Lung (tissue), 12 donors: ENCODE measurements around the gene ADI1. TPM values are rescaled to one million over a fixed set of nuclear protein-coding genes. Genes with fewer than 3 reads are reported as not detected.

Source experiments
- ATAC-seq: fragments of 200-7000 bp; cut with Tn5 transposase; one replicate; pipeline ENCODE4 v1.9.1; 2020; ENCODE audit warnings: moderate number of reproducible peaks; ENCODE audit not compliant: insufficient read depth, low FRiP score
- DNase-seq, 3 donors: peaks; one replicate each; pipeline ENCODE4 v3.0.0-alpha.2; 2013 to 2017
- H3K27ac ChIP-seq, 2 donors: one replicate each; pipeline ENCODE4 v1.5.1; 2013; ENCODE audit warnings: mild to moderate bottlenecking in 2 of 2, moderate library complexity in 2 of 2, control low read depth in 1 of 2, inconsistent platforms in 1 of 2, low read depth in 1 of 2, low read length in 1 of 2
- H3K27me3 ChIP-seq, 3 donors: one replicate each; pipeline ENCODE4 v1.5.1; 2013; ENCODE audit warnings: low read length in 2 of 3; ENCODE audit not compliant: control insufficient read depth in 3 of 3, insufficient read depth in 3 of 3
- H3K36me3 ChIP-seq, 4 donors: one replicate each; pipeline ENCODE4 v1.5.1; 2013; ENCODE audit warnings: low read length in 4 of 4, mild to moderate bottlenecking in 1 of 4, moderate library complexity in 1 of 4; ENCODE audit not compliant: control insufficient read depth in 4 of 4, insufficient read depth in 4 of 4
- H3K4me1 ChIP-seq, 5 donors: one replicate each; pipeline ENCODE4 v1.5.1; 2013; ENCODE audit warnings: low read length in 5 of 5, mild to moderate bottlenecking in 2 of 5, moderate library complexity in 1 of 5; ENCODE audit not compliant: control insufficient read depth in 5 of 5, insufficient read depth in 5 of 5
- H3K4me3 ChIP-seq: one replicate; pipeline ENCODE4 v1.5.1; 2013; ENCODE audit warnings: mild to moderate bottlenecking, control low read depth, moderate library complexity
- H3K9ac ChIP-seq, 2 donors: one replicate each; pipeline ENCODE4 v1.5.1; 2013; ENCODE audit warnings: low read length in 2 of 2, control low read depth in 1 of 2; ENCODE audit not compliant: insufficient read depth in 1 of 2
- H3K9me3 ChIP-seq, 4 donors: one replicate each; pipeline ENCODE4 v1.5.1; 2013; ENCODE audit warnings: low read length in 3 of 4, mild to moderate bottlenecking in 1 of 4, moderate library complexity in 1 of 4; ENCODE audit not compliant: control insufficient read depth in 4 of 4, insufficient read depth in 3 of 4
- WGBS, 2 donors: extraction: QIAGEN DNeasy Blood & Tissue Kit; methylation state at CpG; one replicate each; pipeline ENCODE4 v1.1.7; 2013; 5-methylcytosine and 5-hydroxymethylcytosine counted together
- polyA plus RNA-seq, 2 donors: library from polyadenylated mRNA; stranded (reverse); fragments of 200-250 nt; gene quantifications; one replicate each; pipeline ENCODE4 v1.2.1, GENCODE V29; 2013
- total RNA-seq, 2 donors: library from RNA; depleted of rRNA in 1 of 2; stranded (reverse); fragments of >200 nt in 1 of 2; gene quantifications; one replicate each; pipeline ENCODE4 v1.2.1, GENCODE V29; 2014 to 2021
- TF ChIP-seq, protein P1 (sequence below): IDR thresholded peaks from 2 replicates; pipeline ENCODE4 v1.5.1; 2012; ENCODE audit warnings: mild to moderate bottlenecking; ENCODE audit errors: control extremely low read depth, extremely low read depth
- donor health status: control.
- donor health status: control.
- donor health status: Bipolar disorder and iron deficiency.
- donor health status: healthy.
- donor health status: DM: yes; HTN: yes; CAD: no.

The ADI1 gene
- total and polyA plus RNA-seq, 4 donors, result 46.8 to 65.2 (median 55.9) TPM

DNA sequence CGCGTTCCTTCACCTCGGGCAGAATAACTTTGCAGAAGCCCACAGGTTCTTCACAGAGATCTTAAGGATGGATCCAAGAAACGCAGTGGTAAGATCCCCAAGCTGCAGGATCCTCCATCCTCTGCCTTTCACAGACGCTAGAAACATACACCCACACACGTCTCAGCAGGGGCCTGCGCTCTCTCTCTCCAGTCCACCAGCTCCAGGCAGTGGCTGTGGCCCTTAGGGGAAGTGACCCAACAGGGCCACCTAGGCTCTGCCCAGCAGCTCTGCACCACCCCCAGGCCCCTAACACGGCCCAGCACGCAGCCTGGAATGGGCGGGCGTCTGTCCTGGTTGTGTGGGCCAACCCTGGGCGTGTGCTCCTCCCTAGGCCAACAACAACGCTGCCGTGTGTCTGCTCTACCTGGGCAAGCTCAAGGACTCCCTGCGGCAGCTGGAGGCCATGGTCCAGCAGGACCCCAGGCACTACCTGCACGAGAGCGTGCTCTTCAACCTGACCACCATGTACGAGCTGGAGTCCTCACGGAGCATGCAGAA is 40.4 kb downstream of the ADI1 start:
- Histone ChIP-seq H3K27ac (no peak overlapping the region), H3K4me1 (peaks cover 0 to under 1% (median 0%) of the 10 kb centered on the region in 5 donors), H3K27me3 (no peaks in the 10 kb centered on the region), H3K9me3 (no peaks in the 10 kb centered on the region), H3K4me3 (no peak overlapping the region), H3K36me3 (peaks cover 0 to 34% (median 17%) of the 10 kb centered on the region in 4 donors), H3K9ac (no peak overlapping the region)
- no peak for ATAC-seq
- no peak for DNase-seq
- TF ChIP-seq, protein P1, sequence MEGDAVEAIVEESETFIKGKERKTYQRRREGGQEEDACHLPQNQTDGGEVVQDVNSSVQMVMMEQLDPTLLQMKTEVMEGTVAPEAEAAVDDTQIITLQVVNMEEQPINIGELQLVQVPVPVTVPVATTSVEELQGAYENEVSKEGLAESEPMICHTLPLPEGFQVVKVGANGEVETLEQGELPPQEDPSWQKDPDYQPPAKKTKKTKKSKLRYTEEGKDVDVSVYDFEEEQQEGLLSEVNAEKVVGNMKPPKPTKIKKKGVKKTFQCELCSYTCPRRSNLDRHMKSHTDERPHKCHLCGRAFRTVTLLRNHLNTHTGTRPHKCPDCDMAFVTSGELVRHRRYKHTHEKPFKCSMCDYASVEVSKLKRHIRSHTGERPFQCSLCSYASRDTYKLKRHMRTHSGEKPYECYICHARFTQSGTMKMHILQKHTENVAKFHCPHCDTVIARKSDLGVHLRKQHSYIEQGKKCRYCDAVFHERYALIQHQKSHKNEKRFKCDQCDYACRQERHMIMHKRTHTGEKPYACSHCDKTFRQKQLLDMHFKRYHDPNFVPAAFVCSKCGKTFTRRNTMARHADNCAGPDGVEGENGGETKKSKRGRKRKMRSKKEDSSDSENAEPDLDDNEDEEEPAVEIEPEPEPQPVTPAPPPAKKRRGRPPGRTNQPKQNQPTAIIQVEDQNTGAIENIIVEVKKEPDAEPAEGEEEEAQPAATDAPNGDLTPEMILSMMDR, result no peak
- 93 to 97% methylated on average over 19 of the region's 19 CpGs for whole genome bisulfite sequencing, 2 donors

DNA sequence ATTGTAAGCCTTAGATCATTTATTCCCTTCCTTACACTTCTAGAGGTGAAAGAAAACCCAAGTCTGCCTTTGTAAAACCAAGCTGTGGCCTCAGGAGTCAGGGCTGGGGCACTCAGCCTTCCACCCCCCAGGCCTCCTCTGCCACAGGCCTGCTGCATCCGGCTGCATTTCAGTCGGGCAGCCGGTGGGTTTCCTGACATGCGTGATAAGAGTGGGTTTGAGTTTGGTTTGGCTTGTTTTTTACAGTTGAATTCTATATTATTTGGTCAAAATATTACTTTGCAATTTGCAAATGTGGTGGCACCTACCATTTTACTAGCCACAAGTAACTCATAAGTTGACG is 42.4 kb downstream of the ADI1 start:
- 46 to 84% methylated on average over 5 of the region's 5 CpGs for WGBS, 2 donors
- H3K36me3 ChIP-seq, result peaks cover 0 to 37% (median 20%) of the 10 kb centered on the region in 4 donors
- no peak for DNase-seq
- no peak for ATAC-seq
- H3K9me3 ChIP-seq, result no peaks in the 10 kb centered on the region
- H3K27me3 ChIP-seq, result no peaks in the 10 kb centered on the region
- H3K9ac ChIP-seq, result no peak overlapping the region
- TF ChIP-seq, protein P1, result no peak
- H3K27ac ChIP-seq, result no peak overlapping the region
- no peaks in the 10 kb centered on the region for H3K4me1 ChIP-seq
- no peak overlapping the region for H3K4me3 ChIP-seq

DNA sequence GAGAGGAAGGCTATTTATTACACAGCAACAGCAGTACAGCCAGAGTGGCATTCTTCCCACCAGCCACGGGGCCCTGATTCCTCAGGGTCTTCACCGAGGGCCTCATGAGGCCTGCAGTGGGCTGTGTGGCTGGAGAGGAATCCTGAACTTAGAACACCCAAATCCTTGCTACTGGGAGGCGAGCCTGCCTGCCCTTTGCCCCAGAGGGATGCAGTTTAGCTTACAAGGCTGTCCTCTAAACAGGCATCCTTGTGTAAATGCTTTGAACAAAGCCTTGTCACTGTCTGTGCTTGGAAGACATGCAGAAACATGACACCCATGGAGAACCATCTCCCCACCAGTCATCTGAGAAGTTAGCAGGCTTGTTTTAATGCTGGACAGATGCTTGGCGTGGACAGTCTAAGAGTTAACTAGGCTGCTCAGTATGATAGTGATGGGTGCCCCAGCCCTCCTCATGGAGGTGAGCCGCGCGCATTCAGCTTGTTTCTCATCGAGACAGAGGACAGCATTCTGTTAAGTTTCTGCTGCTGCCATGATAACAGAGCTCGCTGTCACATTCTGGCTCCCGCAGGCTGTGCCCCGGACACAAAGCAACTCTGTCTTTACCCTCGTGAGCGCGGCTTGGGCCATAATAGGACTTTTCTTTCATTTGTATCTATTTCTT is 42.9 kb downstream of the ADI1 start:
- no peaks in the 10 kb centered on the region for H3K9me3 ChIP-seq
- no peak for DNase-seq
- ATAC-seq, result no peak
- H3K4me1 ChIP-seq, result no peaks in the 10 kb centered on the region
- no peak overlapping the region for H3K9ac ChIP-seq
- H3K36me3 ChIP-seq, result peaks cover 0 to 38% (median 20%) of the 10 kb centered on the region in 4 donors
- H3K27me3 ChIP-seq, result no peaks in the 10 kb centered on the region
- WGBS, 2 donors, result 85 to 86% methylated on average over 14 of the region's 14 CpGs
- TF ChIP-seq, protein P1, result no peak
- no peak overlapping the region for H3K4me3 ChIP-seq
- H3K27ac ChIP-seq, result no peak overlapping the region
